HEK293 (cell line): ENCODE measurements around the gene GRB10.

Experiments used
- CTCF ChIA-PET: fragments of 350-600 bp; formaldehyde crosslinking; extraction: SDS; loops from one replicate; lab custom pipeline; 2021; ENCODE audit warnings: antibody characterized with exemption; lab: Yijun Ruan, JAX
- POLR2A ChIA-PET: fragments of 300-600 bp; formaldehyde crosslinking; extraction: SDS; loops from one replicate; lab custom pipeline; 2020; ENCODE audit warnings: antibody characterized with exemption, inconsistent platforms; lab: Yijun Ruan, JAX
- H3K27ac ChIP-seq: fragments of 200-500 bp; sonication (Bioruptor generic); 2 replicates; pipeline ENCODE4 v1.5.1; 2014; ENCODE audit warnings: low read depth, low read length, control low read depth, inconsistent platforms; ENCODE audit errors: extremely low read depth
- H3K36me3 ChIP-seq, 2 experiments: fragments of 200-500 bp in 1 of 2; sonication (Bioruptor generic) in 1 of 2; 1 replicate in 1 of 2; 2 replicates in 1 of 2; pipeline ENCODE4 v1.5.1; 2014 to 2017; ENCODE audit warnings: inconsistent platforms in 2 of 2, low read length in 2 of 2; ENCODE audit not compliant: control insufficient read depth in 2 of 2, insufficient read depth in 1 of 2
- H3K4me1 ChIP-seq: fragments of 200-500 bp; sonication (Bioruptor generic); 2 replicates; pipeline ENCODE4 v1.5.1; 2014; ENCODE audit warnings: mild to moderate bottlenecking, low read length, inconsistent platforms; ENCODE audit not compliant: control insufficient read depth, insufficient read depth
- H3K4me3 ChIP-seq: 2 replicates; pipeline ENCODE4 v1.5.1; 2011; ENCODE audit warnings: low read depth, mild to moderate bottlenecking, control low read depth, low read length, moderate library complexity
- H3K9me3 ChIP-seq: fragments of 200-500 bp; sonication (Bioruptor generic); 2 replicates; pipeline ENCODE4 v1.5.1; 2014; ENCODE audit warnings: low read depth, low read length, inconsistent platforms; ENCODE audit not compliant: control insufficient read depth, insufficient read depth
- GLI2 ChIP-seq: fragments of 450-650 bp; formaldehyde crosslinking; IDR thresholded peaks from 2 replicates; pipeline ENCODE4; 2017; ENCODE audit warnings: missing biosample characterization, missing genetic modification characterization, low read depth, borderline replicate concordance
- TRIM28 ChIP-seq: IDR thresholded peaks from 2 replicates; pipeline ENCODE4 v1.6.1; 2011; ENCODE audit warnings: low read length, control low read depth, borderline replicate concordance
- YY2 ChIP-seq: fragments of 450-650 bp; formaldehyde crosslinking; IDR thresholded peaks from 2 replicates; pipeline ENCODE4 v1.5.1; 2016; ENCODE audit warnings: missing biosample characterization, missing genetic modification characterization
- ZBTB7A ChIP-seq: fragments of 450-650 bp; formaldehyde crosslinking; IDR thresholded peaks from 2 replicates; pipeline ENCODE4 v1.5.1; 2016; ENCODE audit warnings: low read depth, missing biosample characterization, missing genetic modification characterization
- ZFP37 ChIP-seq: fragments of 450-650 bp; formaldehyde crosslinking; IDR thresholded peaks from 2 replicates; pipeline ENCODE4 v1.5.1; 2016; ENCODE audit warnings: missing biosample characterization, missing genetic modification characterization
- ZNF175 ChIP-seq: fragments of 450-650 bp; formaldehyde crosslinking; IDR thresholded peaks from 2 replicates; pipeline ENCODE4 v1.5.1; 2016; ENCODE audit warnings: missing biosample characterization, missing genetic modification characterization
- ZNF19 ChIP-seq: fragments of 450-650 bp; formaldehyde crosslinking; IDR thresholded peaks from 2 replicates; pipeline ENCODE4; 2016; ENCODE audit warnings: missing biosample characterization, missing genetic modification characterization, low read depth
- ZNF239 ChIP-seq: fragments of 450-650 bp; formaldehyde crosslinking; IDR thresholded peaks from 2 replicates; pipeline ENCODE4 v1.5.1; 2016; ENCODE audit warnings: missing biosample characterization, missing genetic modification characterization
- ZNF423 ChIP-seq: fragments of 450-650 bp; formaldehyde crosslinking; IDR thresholded peaks from 2 replicates; pipeline ENCODE4 v1.5.1; 2016; ENCODE audit warnings: missing biosample characterization, missing genetic modification characterization
- ZNF571 ChIP-seq: fragments of 450-650 bp; formaldehyde crosslinking; IDR thresholded peaks from 2 replicates; pipeline ENCODE4 v1.5.0; 2017; ENCODE audit warnings: missing biosample characterization, missing genetic modification characterization
- ZNF621 ChIP-seq: fragments of 450-650 bp; formaldehyde crosslinking; IDR thresholded peaks from 2 replicates; pipeline ENCODE4 v1.5.1; 2017; ENCODE audit warnings: missing biosample characterization, missing genetic modification characterization
- ZNF785 ChIP-seq: fragments of 450-650 bp; formaldehyde crosslinking; IDR thresholded peaks from 2 replicates; pipeline ENCODE4 v1.5.1; 2016; ENCODE audit warnings: missing biosample characterization, missing genetic modification characterization
- ZNF830 ChIP-seq: fragments of 450-650 bp; IDR thresholded peaks from 2 replicates; pipeline ENCODE4 v1.5.0; 2018; ENCODE audit warnings: missing biosample characterization, missing genetic modification characterization, low read depth, mild to moderate bottlenecking, moderate library complexity
- ZSCAN30 ChIP-seq: fragments of 450-650 bp; IDR thresholded peaks from 2 replicates; pipeline ENCODE4 v1.5.1; 2018; ENCODE audit warnings: missing biosample characterization, mild to moderate bottlenecking, missing genetic modification characterization, moderate library complexity
- TF ChIP-seq, protein P1 (sequence below): fragments of 450-650 bp; formaldehyde crosslinking; IDR thresholded peaks from 2 replicates; pipeline ENCODE4 v1.5.1; 2017; ENCODE audit warnings: missing biosample characterization, missing genetic modification characterization
- TF ChIP-seq, protein P2 (sequence below): fragments of 450-650 bp; formaldehyde crosslinking; IDR thresholded peaks from 2 replicates; pipeline ENCODE4 v1.5.1; 2016; ENCODE audit warnings: missing biosample characterization, missing genetic modification characterization
- TF ChIP-seq, protein P3 (sequence below): sonication (generic); formaldehyde crosslinking; IDR thresholded peaks from 2 replicates; pipeline ENCODE4 v1.8.1; 2022; ENCODE audit warnings: mild to moderate bottlenecking, moderate library complexity, missing genetic modification reagents
- TF ChIP-seq, protein P4 (sequence below): fragments of 450-650 bp; formaldehyde crosslinking; IDR thresholded peaks from 2 replicates; pipeline ENCODE4 v1.5.1; 2016; ENCODE audit warnings: missing biosample characterization, missing genetic modification characterization, borderline replicate concordance
- TF ChIP-seq, protein P5 (sequence below): fragments of 450-650 bp; formaldehyde crosslinking; IDR thresholded peaks from 2 replicates; pipeline ENCODE4 v1.5.1; 2017; ENCODE audit warnings: missing biosample characterization, missing genetic modification characterization
- TF ChIP-seq, protein P6 (sequence below): fragments of 450-650 bp; formaldehyde crosslinking; IDR thresholded peaks from 2 replicates; pipeline ENCODE4 v1.5.1; 2016; ENCODE audit warnings: missing biosample characterization, missing genetic modification characterization
- TF ChIP-seq, protein P7 (sequence below): fragments of 450-650 bp; formaldehyde crosslinking; IDR thresholded peaks from 2 replicates; pipeline ENCODE4 v1.5.1; 2016; ENCODE audit warnings: missing biosample characterization, missing genetic modification characterization, low read depth

Gene GRB10

DNA sequence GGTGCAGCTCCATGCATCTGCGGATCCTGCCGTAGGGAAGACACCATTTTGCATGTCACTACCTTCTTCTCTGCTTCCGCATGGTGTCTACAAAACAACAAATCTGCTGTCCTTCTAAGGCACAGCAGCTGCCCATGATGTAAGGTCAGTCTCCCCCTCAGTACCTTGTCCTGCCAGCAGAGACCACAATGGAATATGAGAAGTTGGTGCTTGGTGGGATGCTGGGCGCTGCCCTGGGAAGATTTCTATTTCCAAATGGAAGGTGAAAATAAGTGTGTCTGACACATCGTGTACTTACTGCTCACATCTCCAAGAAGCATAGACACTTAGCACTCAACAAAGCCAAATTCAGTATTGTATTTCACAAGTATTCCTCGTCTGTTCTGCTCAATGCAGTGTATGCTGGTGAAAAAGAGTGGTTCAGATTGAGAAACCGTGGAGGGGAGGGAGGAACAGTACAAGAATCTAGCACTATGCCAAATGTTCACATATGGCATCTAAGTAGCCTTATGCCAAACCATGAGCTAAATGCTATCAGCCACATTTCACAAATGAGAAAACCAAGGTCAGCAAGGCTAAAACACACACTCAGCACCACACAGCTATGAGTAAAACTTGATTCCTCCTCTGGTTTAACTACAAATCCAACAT lies 95.0 kb downstream of the GRB10 start:
- ChIA-PET POLR2A (no interaction called here), CTCF (no interaction called here)
- no peak for TF ChIP-seq ZNF175 (tag by site-specific recombination)
- no peak for TF ChIP-seq ZFP37 (tag by site-specific recombination)
- TF ChIP-seq, protein P1, sequence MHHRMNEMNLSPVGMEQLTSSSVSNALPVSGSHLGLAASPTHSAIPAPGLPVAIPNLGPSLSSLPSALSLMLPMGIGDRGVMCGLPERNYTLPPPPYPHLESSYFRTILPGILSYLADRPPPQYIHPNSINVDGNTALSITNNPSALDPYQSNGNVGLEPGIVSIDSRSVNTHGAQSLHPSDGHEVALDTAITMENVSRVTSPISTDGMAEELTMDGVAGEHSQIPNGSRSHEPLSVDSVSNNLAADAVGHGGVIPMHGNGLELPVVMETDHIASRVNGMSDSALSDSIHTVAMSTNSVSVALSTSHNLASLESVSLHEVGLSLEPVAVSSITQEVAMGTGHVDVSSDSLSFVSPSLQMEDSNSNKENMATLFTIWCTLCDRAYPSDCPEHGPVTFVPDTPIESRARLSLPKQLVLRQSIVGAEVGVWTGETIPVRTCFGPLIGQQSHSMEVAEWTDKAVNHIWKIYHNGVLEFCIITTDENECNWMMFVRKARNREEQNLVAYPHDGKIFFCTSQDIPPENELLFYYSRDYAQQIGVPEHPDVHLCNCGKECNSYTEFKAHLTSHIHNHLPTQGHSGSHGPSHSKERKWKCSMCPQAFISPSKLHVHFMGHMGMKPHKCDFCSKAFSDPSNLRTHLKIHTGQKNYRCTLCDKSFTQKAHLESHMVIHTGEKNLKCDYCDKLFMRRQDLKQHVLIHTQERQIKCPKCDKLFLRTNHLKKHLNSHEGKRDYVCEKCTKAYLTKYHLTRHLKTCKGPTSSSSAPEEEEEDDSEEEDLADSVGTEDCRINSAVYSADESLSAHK, result no peak
- TF ChIP-seq, protein P2, sequence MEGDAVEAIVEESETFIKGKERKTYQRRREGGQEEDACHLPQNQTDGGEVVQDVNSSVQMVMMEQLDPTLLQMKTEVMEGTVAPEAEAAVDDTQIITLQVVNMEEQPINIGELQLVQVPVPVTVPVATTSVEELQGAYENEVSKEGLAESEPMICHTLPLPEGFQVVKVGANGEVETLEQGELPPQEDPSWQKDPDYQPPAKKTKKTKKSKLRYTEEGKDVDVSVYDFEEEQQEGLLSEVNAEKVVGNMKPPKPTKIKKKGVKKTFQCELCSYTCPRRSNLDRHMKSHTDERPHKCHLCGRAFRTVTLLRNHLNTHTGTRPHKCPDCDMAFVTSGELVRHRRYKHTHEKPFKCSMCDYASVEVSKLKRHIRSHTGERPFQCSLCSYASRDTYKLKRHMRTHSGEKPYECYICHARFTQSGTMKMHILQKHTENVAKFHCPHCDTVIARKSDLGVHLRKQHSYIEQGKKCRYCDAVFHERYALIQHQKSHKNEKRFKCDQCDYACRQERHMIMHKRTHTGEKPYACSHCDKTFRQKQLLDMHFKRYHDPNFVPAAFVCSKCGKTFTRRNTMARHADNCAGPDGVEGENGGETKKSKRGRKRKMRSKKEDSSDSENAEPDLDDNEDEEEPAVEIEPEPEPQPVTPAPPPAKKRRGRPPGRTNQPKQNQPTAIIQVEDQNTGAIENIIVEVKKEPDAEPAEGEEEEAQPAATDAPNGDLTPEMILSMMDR (tag by site-specific recombination), result no peak
- TF ChIP-seq, protein P3, sequence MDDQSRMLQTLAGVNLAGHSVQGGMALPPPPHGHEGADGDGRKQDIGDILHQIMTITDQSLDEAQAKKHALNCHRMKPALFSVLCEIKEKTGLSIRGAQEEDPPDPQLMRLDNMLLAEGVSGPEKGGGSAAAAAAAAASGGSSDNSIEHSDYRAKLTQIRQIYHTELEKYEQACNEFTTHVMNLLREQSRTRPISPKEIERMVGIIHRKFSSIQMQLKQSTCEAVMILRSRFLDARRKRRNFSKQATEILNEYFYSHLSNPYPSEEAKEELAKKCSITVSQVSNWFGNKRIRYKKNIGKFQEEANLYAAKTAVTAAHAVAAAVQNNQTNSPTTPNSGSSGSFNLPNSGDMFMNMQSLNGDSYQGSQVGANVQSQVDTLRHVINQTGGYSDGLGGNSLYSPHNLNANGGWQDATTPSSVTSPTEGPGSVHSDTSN (CRISPR knock-in tag), result no peak
- TF ChIP-seq ZSCAN30, result no peak
- no peak for TF ChIP-seq ZNF423
- TF ChIP-seq, protein P4, sequence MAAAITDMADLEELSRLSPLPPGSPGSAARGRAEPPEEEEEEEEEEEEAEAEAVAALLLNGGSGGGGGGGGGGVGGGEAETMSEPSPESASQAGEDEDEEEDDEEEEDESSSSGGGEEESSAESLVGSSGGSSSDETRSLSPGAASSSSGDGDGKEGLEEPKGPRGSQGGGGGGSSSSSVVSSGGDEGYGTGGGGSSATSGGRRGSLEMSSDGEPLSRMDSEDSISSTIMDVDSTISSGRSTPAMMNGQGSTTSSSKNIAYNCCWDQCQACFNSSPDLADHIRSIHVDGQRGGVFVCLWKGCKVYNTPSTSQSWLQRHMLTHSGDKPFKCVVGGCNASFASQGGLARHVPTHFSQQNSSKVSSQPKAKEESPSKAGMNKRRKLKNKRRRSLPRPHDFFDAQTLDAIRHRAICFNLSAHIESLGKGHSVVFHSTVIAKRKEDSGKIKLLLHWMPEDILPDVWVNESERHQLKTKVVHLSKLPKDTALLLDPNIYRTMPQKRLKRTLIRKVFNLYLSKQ (tag by site-specific recombination), result no peak
- TF ChIP-seq TRIM28, result no peak
- no peak for TF ChIP-seq GLI2 (tag by site-specific recombination)
- no peak for TF ChIP-seq ZNF239
- no peak for TF ChIP-seq ZNF785 (tag by site-specific recombination)
- no peak for TF ChIP-seq ZNF571 (tag by site-specific recombination)
- TF ChIP-seq, protein P5, sequence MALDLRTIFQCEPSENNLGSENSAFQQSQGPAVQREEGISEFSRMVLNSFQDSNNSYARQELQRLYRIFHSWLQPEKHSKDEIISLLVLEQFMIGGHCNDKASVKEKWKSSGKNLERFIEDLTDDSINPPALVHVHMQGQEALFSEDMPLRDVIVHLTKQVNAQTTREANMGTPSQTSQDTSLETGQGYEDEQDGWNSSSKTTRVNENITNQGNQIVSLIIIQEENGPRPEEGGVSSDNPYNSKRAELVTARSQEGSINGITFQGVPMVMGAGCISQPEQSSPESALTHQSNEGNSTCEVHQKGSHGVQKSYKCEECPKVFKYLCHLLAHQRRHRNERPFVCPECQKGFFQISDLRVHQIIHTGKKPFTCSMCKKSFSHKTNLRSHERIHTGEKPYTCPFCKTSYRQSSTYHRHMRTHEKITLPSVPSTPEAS, result no peak
- TF ChIP-seq ZBTB7A (tag by site-specific recombination), result no peak
- no peaks in the 10 kb centered on the region for H3K9me3 ChIP-seq
- H3K4me3 ChIP-seq, result no peak overlapping the region
- no peaks in the 10 kb centered on the region for H3K4me1 ChIP-seq
- H3K36me3 ChIP-seq, result peaks cover 0 to 9% of the 10 kb centered on the region in 2 experiments; a peak in 2 of 3 replicates
- H3K27ac ChIP-seq, result no peak overlapping the region

DNA sequence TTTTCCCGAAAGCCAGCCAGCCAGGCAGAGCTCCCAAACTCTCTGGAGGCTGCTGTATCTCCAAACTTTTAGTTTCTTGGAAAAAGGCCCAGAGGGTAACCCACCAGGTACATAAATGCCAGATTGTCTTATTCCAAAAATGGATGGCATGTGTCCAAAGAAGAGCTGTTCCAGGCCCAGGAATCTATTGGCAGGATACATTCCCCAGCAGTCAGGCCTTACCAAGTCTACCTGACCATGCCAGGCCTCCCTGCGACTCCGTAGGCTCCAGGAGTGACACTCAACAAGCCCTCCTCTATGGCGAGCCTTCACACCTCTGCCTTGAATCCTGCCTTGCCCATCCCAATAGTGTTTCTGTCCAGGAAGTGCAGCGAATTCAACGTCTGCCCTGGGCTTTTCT lies 95.6 kb downstream of the GRB10 start:
- no peaks in the 10 kb centered on the region for H3K9me3 ChIP-seq
- ChIA-PET POLR2A (no interaction called here), CTCF (no interaction called here)
- no peak overlapping the region for H3K4me3 ChIP-seq
- no peak overlapping the region for H3K27ac ChIP-seq
- no peaks in the 10 kb centered on the region for H3K4me1 ChIP-seq
- TF ChIP-seq, protein P6, sequence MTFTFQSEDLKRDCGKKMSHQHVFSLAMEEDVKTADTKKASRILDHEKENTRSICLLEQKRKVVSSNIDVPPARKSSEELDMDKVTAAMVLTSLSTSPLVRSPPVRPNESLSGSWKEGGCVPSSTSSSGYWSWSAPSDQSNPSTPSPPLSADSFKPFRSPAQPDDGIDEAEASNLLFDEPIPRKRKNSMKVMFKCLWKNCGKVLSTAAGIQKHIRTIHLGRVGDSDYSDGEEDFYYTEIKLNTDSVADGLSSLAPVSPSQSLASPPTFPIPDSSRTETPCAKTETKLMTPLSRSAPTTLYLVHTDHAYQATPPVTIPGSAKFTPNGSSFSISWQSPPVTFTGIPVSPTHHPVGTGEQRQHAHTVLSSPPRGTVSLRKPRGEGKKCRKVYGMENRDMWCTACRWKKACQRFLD, result no peak
- TF ChIP-seq ZNF621 (tag by site-specific recombination), result no peak
- TF ChIP-seq, protein P7, sequence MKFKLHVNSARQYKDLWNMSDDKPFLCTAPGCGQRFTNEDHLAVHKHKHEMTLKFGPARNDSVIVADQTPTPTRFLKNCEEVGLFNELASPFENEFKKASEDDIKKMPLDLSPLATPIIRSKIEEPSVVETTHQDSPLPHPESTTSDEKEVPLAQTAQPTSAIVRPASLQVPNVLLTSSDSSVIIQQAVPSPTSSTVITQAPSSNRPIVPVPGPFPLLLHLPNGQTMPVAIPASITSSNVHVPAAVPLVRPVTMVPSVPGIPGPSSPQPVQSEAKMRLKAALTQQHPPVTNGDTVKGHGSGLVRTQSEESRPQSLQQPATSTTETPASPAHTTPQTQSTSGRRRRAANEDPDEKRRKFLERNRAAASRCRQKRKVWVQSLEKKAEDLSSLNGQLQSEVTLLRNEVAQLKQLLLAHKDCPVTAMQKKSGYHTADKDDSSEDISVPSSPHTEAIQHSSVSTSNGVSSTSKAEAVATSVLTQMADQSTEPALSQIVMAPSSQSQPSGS (tag by site-specific recombination), result no peak
- no peak for TF ChIP-seq YY2 (tag by site-specific recombination)
- TF ChIP-seq ZNF830, result no peak
- no peak for TF ChIP-seq ZNF19 (tag by site-specific recombination)
- peaks cover 0 to 9% of the 10 kb centered on the region in 2 experiments; a peak in 2 of 3 replicates for H3K36me3 ChIP-seq
